ENCODE measurements around the gene PRR13. TPM values are rescaled to one million over a fixed set of nuclear protein-coding genes. Genes with fewer than 3 reads are reported as not detected.
A peak's percentile ranks its signal among the peaks of the same experiment; 100 is the strongest.

The PRR13 gene
- total and polyA plus RNA-seq, 2 of the 8 experiments (the other 6 are each of a cell fraction or from before 2014, with no cell fraction given) = 82.9 to 185 TPM

DNA sequence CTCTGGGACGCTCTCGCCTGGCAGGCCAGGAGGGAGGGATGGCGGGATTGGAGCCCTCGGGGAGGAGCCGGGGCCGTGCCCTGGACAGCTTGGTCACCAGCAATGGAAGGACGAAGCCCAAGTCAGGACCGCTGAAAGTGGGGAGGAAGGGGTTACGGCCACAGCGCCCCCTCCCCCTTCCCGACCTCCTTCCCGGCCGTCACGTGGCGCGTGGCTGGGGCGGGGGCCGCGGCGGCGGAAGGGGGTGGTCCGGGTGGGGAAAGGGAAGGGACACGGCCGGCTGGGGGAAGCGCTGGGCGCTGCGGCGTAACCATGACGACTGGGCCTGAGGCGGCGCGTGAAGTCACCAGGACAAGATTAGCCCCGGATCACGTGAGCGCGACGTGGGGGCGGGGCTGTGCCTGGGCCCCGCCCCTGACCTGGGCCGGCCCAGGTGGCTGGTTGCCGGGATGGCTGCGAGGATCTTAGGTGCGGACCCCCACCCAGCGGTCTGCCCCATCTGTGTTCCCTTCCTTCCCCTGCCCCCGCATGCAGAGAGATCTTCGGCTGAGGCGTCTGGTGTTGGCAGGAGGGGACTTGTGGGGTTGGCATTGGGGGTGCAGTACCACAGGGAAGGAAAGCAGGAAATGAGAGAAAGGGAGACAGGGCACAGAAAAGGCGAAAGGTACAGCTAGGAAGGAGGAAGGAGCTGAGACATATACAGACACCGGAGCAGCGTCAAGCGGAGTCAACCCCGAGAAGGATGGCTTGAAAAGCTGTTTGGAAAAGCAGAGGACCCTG, 51.5 kb downstream of the PRR13 start (continued):
- peak; percentile 59 for TF ChIP-seq SAP30 (IDR thresholded peaks at IDR 0.05; ENCODE audit: insufficient read depth, insufficient replicate concordance, low read length)
- 0 out of 2 replicates have a peak, but pooled peaks have one; percentile 52 for TF ChIP-seq TAF1 (IDR thresholded peaks at IDR 0.05; ENCODE audit: low read depth, low read length)
- peak; percentile 39; the same call in 1 of the 2 replicates for TF ChIP-seq PHF8 (conservative IDR thresholded peaks at IDR 0.05; ENCODE audit: low read depth, low read length)
- peak; percentile 76 for TF ChIP-seq CREB1 (IDR thresholded peaks at IDR 0.05)
- TF ChIP-seq HDAC2 (IDR thresholded peaks at IDR 0.05; ENCODE audit: borderline replicate concordance in 1 of 2, low read depth in 2 of 2, low read length in 2 of 2) = peak; percentile 36 to 42; a peak in 2 of 4 replicates
- peak in 1 of 2 experiments; percentile 76; a peak in 2 of 3 replicates for TF ChIP-seq POLR2A (IDR thresholded peaks at IDR 0.05; ENCODE audit: control extremely low read depth in 1 of 2, low read depth in 2 of 2, low read length in 2 of 2)
- TF ChIP-seq CEBPB (IDR thresholded peaks at IDR 0.05; ENCODE audit: low read depth, low read length) = no peak
- no peak for TF ChIP-seq RAD21 (IDR thresholded peaks at IDR 0.05 in 1 of 2, conservative IDR thresholded peaks at IDR 0.05 in 1 of 2; ENCODE audit: low read depth in 2 of 2, low read length in 2 of 2)
- TF ChIP-seq, protein P1, sequence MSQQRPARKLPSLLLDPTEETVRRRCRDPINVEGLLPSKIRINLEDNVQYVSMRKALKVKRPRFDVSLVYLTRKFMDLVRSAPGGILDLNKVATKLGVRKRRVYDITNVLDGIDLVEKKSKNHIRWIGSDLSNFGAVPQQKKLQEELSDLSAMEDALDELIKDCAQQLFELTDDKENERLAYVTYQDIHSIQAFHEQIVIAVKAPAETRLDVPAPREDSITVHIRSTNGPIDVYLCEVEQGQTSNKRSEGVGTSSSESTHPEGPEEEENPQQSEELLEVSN (IDR thresholded peaks at IDR 0.05) = peak; percentile 45; the same call in 1 of the 2 replicates
- TF ChIP-seq HDAC6 (IDR thresholded peaks at IDR 0.05; ENCODE audit: low read depth, low read length) = no peak
- TF ChIP-seq FOSL1 (IDR thresholded peaks at IDR 0.05; ENCODE audit: insufficient read depth, low read depth, low read length) = no peak
- peak; percentile 64 for TF ChIP-seq JUND (IDR thresholded peaks at IDR 0.05; ENCODE audit: low read length)
